Stimulated activated CD4-positive, alpha-beta T cell treated with anti-CD3 and anti-CD28 coated beads, Interleukin-1b, Interleukin-23, amount 100 ng/mL, for 4 hours (primary cell): ENCODE results near the gene ZNF423.
"Not testable (repeated sequence)": the region's sequence is repeated elsewhere in the genome, so short reads cannot be mapped to it uniquely, and the experiment has no call there.

Experiments
- DNase-seq, 2 donors: peaks; one replicate each; pipeline ENCODE4 v3.0.0-alpha.2; 2020; ENCODE audit warnings: low read depth in 2 of 2

Gene ZNF423

DNA sequence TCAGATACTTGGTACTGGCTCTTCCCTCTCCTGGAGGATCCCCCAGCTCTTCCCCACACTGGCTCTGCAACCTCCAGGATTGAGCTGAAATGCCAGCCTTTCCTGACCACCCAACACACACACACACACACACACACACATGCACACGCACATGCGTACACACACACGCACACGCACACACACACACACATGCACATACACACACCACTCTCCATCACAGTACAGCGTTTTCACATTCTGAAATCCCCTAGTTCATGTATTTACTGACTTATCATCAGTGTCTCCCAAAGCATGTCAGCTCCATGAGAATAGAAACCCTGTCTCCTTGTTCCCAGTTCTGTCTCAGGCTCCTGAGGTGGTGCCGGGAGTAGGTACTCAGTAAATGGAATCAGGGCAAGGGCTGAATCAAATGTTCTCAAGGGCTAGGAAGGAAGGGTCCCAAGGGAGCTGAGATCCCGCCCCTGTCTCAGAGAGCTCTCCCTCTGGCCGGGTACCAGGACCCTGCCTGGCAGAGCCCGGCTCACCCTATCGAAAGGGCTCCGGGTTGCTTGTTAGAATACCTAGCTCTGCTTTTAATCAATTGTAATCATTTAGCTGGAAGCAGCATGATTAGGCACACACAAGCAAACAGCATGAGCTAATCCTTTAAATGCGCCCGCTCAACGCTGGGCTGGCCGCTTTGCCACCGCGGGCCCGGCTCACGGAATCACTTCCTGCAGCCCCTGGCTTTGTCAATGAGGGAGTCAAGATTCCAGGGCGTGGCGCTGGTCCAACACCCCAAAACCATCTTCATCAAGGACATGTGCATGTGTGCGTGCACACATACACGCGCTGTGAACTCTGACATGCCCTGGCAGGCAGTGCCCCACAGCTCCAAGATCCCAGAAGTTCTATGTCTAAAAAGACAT lies 341.6 kb downstream of the ZNF423 start:
- DNase-seq, result no peak

DNA sequence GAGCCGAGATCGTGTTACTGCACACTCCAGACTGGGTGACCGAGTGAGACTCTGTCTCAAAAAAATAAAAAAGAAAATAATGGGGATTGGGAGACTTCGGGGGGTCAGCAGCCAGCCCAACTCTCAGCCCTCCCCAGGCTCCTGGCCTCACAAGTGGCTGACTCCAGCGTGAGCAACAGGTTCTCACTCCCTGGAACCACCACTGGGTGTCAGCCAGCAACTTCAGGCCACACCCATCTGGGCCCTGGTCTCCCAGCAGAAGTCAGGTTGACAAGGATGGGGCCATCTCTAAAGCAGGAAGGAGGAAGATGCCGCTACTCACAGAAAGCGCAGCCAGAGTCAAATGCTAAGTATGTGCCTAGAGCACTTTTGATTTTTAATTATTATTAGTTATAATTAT lies 342.9 kb downstream of the ZNF423 start:
- DNase-seq, result no peak

- no peak for DNase-seq
Observed at GRCh38 chr16:49510654-49511305, 345.1 kb downstream of the ZNF423 start.

DNA sequence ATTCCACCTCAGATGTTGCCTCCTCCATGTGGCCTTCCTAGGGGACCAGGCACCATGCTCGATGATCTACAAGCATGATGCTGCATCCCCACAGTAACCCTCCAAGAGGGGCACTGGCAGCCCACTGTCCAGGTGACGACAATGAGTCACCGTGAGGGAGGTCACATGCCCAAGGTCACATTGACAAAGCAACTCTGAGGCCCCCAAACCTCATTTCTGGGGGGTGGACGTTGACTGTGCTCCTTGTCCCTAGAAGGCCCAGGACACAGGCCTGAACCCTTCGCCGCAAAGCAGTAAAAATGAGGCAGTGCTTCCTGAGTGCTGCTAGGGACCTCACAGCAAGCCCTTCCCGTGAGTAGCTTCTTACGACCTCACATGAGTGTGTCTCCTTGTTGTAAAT lies 345.8 kb downstream of the ZNF423 start:
- no peak for DNase-seq

- DNase-seq, result not testable (repeated sequence)
Observed at GRCh38 chr16:49506058-49507013, 349.6 kb downstream of the ZNF423 start.

- no peak for DNase-seq
Observed at GRCh38 chr16:49505556-49505955, 350.4 kb downstream of the ZNF423 start.

GRCh38 chr16:49504626-49505025 lies 351.3 kb downstream of the ZNF423 start:
- DNase-seq, result no peak

- no peak for DNase-seq
Observed at GRCh38 chr16:49504023-49504364, 351.9 kb downstream of the ZNF423 start.

GRCh38 chr16:49503256-49504022 lies 352.5 kb downstream of the ZNF423 start:
- DNase-seq, result no peak

DNA sequence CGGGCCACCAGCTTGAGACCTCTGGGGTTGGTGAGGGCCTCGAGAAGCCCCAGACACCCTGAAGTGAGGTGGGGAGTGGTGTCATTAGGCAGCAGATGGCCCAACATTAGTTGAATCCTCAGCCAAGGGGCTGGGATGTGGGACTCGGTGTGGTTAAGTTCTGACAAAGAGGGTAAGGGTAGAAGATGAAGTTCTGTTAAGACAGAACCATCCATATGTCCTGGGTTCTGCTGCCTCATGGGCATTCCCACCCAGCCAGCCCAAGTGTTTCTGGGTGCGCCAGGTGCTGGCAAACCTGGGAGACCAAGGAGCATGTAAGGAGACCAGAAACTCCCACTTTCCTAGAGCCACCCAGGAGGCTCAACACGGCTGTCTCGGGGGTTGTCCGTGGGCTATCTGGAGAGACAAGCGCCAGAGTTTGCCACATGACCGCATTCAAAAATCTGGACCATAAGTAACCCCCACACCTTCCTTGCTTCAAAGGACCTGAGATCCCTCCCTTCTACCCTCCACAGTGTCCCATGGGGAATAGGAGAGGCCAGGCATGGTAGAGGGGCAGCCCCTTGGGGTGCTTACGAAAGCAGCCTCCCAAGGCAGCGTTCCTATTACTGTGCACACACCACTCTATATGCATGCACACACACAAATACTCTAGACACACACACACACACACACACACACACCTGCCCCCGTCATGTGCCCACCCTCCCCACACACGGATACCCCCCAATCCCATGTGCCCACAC lies 353.6 kb downstream of the ZNF423 start:
- no peak for DNase-seq

GRCh38 chr16:49499869-49500610 lies 355.9 kb downstream of the ZNF423 start:
- no peak for DNase-seq

DNA sequence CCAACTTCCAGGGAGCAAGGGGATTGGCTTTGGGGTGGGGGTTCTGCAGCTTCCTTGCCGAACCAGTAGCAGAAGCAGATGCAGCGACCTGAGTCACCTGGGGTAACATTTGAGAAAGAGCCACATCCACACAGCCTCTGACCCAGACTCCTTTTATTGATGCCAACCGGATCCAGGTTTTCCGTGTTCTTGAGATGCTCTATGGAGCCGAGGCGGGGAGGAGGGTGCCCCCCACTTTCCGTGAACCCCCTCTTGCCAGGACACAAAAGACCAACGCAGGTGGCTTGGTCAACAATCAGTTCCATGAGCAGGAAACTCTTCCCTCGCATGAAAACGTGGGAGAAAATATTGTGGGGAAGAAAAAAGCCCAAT lies 356.5 kb downstream of the ZNF423 start:
- DNase-seq, result no peak

- DNase-seq, result no peak
Observed at GRCh38 chr16:49498666-49499413, 357.1 kb downstream of the ZNF423 start.

DNA sequence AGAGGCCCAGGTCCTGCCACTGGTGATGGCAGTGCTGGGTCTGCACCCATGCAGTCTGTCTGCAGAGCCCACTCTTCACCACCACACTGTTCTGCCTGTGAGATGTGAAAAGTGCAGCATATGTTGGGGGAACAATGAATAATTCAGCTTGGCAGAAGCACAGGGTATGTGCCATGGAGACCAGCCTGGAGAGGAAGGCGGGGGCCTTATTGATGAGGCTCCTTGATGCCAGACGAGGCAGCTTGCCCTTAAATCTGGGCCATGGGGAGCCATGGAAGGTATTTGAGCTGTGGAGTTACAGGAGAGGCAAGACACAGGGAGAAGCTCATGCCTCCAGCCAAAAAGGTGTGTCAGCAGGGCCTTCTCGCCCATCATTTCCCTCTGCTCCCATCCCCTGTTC lies 357.6 kb downstream of the ZNF423 start:
- DNase-seq, result no peak

DNA sequence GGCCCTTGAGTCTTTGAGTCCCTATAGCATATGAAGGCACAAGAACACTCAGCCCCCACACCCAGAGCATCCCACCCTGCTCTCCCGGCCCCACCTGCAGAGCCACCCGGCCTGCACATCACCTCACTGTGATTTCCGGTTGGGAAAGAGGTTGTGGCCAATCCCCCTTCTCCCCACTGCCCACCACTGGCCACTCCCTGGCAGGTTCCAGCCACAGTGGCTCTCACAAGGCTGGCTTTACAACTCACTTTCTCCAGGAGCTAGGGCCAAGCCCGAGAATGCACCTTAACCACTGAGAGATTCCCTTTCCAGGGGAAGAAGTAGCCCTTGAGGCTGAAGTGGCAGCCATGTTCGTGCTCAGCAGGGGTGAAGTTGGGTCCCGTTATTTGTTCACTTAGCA lies 358.4 kb downstream of the ZNF423 start:
- DNase-seq, result no peak

DNA sequence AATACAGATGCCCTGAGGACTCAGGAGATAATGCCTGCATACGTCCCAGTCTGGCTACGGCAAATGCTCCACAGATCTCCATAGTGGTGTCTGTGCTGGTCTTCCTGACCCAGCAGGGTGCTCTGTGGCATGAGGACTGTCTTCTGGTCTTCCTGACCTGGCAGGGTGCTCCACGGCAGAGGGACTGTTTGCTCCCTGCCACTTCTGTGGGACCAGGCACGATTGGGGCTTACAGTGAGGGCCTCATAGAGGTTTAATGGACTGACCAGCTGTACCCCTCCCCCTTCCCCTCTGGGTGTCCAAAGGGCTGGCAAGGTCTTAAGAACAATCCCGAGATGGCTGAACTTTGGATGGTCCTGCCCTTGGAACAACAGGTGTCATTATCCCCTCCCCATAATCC lies 359.3 kb downstream of the ZNF423 start:
- DNase-seq, result no peak

DNA sequence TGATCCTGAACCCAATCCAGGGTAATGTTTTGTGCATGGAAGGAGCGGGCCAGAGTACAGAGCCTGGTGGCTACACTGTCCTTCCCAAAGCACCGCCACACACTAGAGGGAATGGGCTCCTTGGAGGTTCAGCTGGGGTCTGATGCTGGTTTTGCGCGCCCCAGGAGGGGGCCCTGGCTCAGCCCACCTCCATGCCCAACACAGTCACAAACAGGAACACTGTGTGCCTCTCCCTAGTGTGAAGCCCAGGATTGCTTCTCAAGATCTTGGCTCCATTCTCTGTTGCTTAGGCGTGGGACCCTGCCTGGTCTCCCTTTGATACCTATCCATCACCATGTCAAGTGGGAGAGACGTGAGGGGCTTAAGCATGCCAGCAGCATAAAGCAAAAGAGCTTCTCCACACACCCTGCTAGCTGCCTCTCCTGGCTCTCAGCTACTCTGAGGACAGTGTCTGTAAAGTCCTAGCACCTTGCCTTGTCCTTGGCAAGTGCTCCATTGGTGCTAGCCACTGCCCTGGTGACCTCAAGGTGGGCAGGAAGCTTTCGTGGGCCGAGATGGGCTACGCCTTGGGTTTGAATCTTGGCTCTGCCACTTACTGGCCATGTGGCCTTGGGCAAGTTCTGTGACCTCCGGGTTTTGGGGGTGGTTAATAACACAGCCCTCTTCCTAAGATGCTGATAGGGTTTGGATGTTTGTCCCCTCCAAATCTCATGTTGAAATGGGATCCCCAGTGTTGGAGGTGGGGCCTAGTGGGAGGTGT lies 360.1 kb downstream of the ZNF423 start:
- DNase-seq, result no peak

DNA sequence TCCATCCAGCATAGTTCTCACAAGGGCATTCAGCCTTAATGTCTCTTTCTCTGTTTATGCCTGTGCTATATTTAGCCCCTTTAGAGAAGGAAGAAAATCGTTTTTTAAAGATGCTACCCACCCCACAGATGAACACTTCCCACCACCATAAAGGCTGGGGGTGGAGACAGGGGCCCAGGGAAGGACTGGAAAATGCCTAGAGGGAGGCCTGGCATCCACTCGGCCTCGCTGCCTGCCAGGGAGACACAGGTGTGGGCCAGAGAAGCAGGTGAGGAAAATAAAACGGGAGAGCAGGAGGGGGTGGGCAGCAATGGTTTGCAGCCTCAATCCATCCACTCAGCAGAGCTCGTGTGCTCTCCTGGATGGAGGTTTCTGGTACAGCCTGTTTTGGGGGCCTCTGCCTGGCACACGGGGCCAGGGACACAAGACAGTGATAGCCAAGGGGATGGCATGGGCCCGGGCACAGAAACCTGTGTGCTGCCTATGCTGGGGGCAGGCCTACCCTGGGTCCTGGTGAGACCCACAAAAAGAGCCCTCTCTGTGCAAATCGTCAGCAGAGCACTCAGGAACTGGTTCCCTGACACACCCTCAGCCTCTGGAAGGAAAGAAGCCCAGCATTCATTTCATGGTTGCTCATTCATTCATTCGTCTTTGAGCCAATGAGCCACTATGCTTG lies 360.9 kb downstream of the ZNF423 start:
- DNase-seq, result no peak
